HepG2 (cell line): ENCODE measurements around the gene GDPD1. TPM values are rescaled to one million over a fixed set of nuclear protein-coding genes. Genes with fewer than 3 reads are reported as not detected.
"Not testable (repeated sequence)": the region's sequence is repeated elsewhere in the genome, so short reads cannot be mapped to it uniquely, and the experiment has no call there.

Source experiments
- ATAC-seq: fragments of 200-7000 bp; cut with Tn5 transposase; 3 replicates; pipeline ENCODE4 v1.9.1; 2020; ENCODE audit warnings: mild to moderate bottlenecking, moderate library complexity
- BruUV-seq: library from RNA; stranded (reverse); fragments of 400-500 nt; replicated peaks from 2 replicates; lab custom pipeline; 2021; lab: Mats Ljungman, UMichigan
- CTCF ChIA-PET: fragments of 300-600 bp; formaldehyde crosslinking; extraction: SDS; loops from one replicate; lab custom pipeline; 2021; ENCODE audit warnings: low total read pairs, inconsistent platforms, low intra/inter-chr PET ratio; lab: Yijun Ruan, JAX
- POLR2A ChIA-PET: fragments of 350-600 bp; sonication (Branson Sonifier 250); formaldehyde crosslinking; loops from one replicate; lab custom pipeline; 2020; ENCODE audit warnings: antibody characterized with exemption, inconsistent platforms; lab: Yijun Ruan, JAX
- DNase-seq: peaks from one replicate; pipeline ENCODE4 v3.0.0-alpha.2; 2015; ENCODE audit warnings: low spot score
- FAIRE-seq: peaks from 3 replicates; lab custom pipeline; 2011; peaks lifted over from hg19 to GRCh38; lab: Jason Lieb, UNC
- H2AFZ ChIP-seq: one replicate; pipeline ENCODE4 v1.6.1; 2011; ENCODE audit warnings: low read length, inconsistent platforms
- H3K27ac ChIP-seq: fragments of 300-600 bp; 3 replicates; pipeline ENCODE4 v1.8.0; 2011; ENCODE audit warnings: mixed run types, mild to moderate bottlenecking, mixed read lengths, low read length, inconsistent platforms; ENCODE audit not compliant: insufficient read depth; ENCODE audit errors: extremely low read length
- H3K27me3 ChIP-seq, 2 experiments: fragments of 200-600 bp in 1 of 2; 2 replicates in 1 of 2; 3 replicates in 1 of 2; pipeline versions ENCODE4 v1.6.0 to v1.8.0; 2011; ENCODE audit warnings: low read length in 2 of 2, mild to moderate bottlenecking in 2 of 2, moderate library complexity in 2 of 2, inconsistent platforms in 1 of 2; ENCODE audit not compliant: insufficient read depth in 2 of 2, control insufficient read depth in 1 of 2
- H3K36me3 ChIP-seq, 2 experiments: fragments of 200-600 bp in 1 of 2; replicated peaks in 1 of 2; 2 replicates in 1 of 2; 3 replicates in 1 of 2; pipeline versions ENCODE4 v1.5.1 to v1.8.0; 2011; ENCODE audit warnings: low read length in 2 of 2, inconsistent platforms in 1 of 2; ENCODE audit not compliant: insufficient read depth in 2 of 2, control insufficient read depth in 1 of 2
- H3K4me1 ChIP-seq: 2 replicates; pipeline ENCODE4 v1.5.1; 2012; ENCODE audit warnings: low read length, inconsistent platforms; ENCODE audit not compliant: insufficient read depth
- H3K4me2 ChIP-seq: 2 replicates; pipeline ENCODE4 v1.6.0; 2011; ENCODE audit warnings: low read depth, low read length, inconsistent platforms
- H3K4me3 ChIP-seq, 3 experiments: fragments of 200-600 bp in 1 of 3; sonication (generic), shearing (Covaris generic) in 1 of 3; replicated peaks in 1 of 3; 2 replicates each; pipeline ENCODE4 v1.5.1; 2011 to 2016; ENCODE audit warnings: low read length in 3 of 3, inconsistent platforms in 2 of 3, low read depth in 2 of 3, mild to moderate bottlenecking in 2 of 3, control low read depth in 1 of 3, mixed read lengths in 1 of 3; ENCODE audit not compliant: insufficient read depth in 1 of 3
- H3K79me2 ChIP-seq: one replicate; pipeline ENCODE4 v1.6.1; 2011; ENCODE audit warnings: low read length, inconsistent platforms; ENCODE audit not compliant: insufficient read depth
- H3K9ac ChIP-seq: 2 replicates; pipeline ENCODE4 v1.6.0; 2011; ENCODE audit warnings: mild to moderate bottlenecking, low read depth, low read length, inconsistent platforms; ENCODE audit not compliant: insufficient read depth
- H3K9me3 ChIP-seq: 2 replicates; pipeline ENCODE4 v1.5.1; 2012; ENCODE audit warnings: mild to moderate bottlenecking, low read length
- H4K20me1 ChIP-seq: 2 replicates; pipeline ENCODE4 v1.6.0; 2011; ENCODE audit warnings: inconsistent platforms, mild to moderate bottlenecking, low read length, moderate library complexity; ENCODE audit not compliant: insufficient read depth
- CEBPB ChIP-seq: IDR thresholded peaks from 2 replicates; pipeline ENCODE4 v1.6.1; 2011; ENCODE audit warnings: low read depth, low read length, improper control_type of control experiment, borderline replicate concordance
- FOXP1 ChIP-seq, 2 experiments: fragments of 450-650 bp in 1 of 2; IDR thresholded peaks; 2 replicates each; pipeline ENCODE4 v1.6.1; 2017 to 2018; ENCODE audit warnings: antibody characterized with exemption in 1 of 2
- MIER3 ChIP-seq: IDR thresholded peaks from 2 replicates; pipeline ENCODE4 v1.6.1; 2016; ENCODE audit warnings: missing compliant biosample characterization, borderline replicate concordance
- ZNF713 ChIP-seq: sonication (generic); formaldehyde crosslinking; IDR thresholded peaks from 2 replicates; pipeline ENCODE4 v1.4.0; 2020; ENCODE audit warnings: mild to moderate bottlenecking, missing genetic modification reagents
- whole genome bisulfite sequencing: methylation state at CpG from one replicate; pipeline ENCODE4 v1.1.6; 2017; ENCODE audit warnings: low lambda C conversion rate; 5-methylcytosine and 5-hydroxymethylcytosine counted together
- in situ Hi-C: cut with HindIII; loops from 2 replicates; pipeline ENCODE4 v1.10.0; 2017; ENCODE audit warnings: low pct_unique_long_range_greater_than_20kb; ENCODE audit not compliant: extremely low pct_ligation_motif_present
- intact Hi-C: fragments of 100-400 bp; cut with micrococcal nuclease; formaldehyde crosslinking; loops from one replicate; pipeline ENCODE4 v1.10.0; 2022; ENCODE audit not compliant: unreplicated experiment
- polyA plus RNA-seq, 8 experiments: library from polyadenylated mRNA; depleted of rRNA in 3 of 8; stranded (reverse) in 7 of 8; unstranded in 1 of 8; fragments of >200 nt; fragmentation: Illumina TruSeq in 4 of 8; extraction: Trizol in 4 of 8; gene quantifications; 2 replicates each; pipeline versions ENCODE4 v1.2.1 to v1.2.3, GENCODE V29; 2011 to 2016; ENCODE audit warnings: low read depth in 4 of 8, missing spikeins in 1 of 8, mixed read lengths in 1 of 8; ENCODE audit not compliant: insufficient read depth in 1 of 8
- total RNA-seq, 5 experiments: library from RNA; depleted of rRNA; stranded (reverse); fragments of >200 nt; fragmentation: Illumina TruSeq; extraction: Trizol; gene quantifications; 2 replicates each; pipeline ENCODE4 v1.2.3, GENCODE V29; 2016; ENCODE audit warnings: low read depth in 1 of 5

GDPD1 gene
- total and polyA plus RNA-seq, 2 of the 13 experiments (the other 11 are each of a cell fraction or from before 2014, with no cell fraction given) = 6.0 to 7.7 TPM

DNA sequence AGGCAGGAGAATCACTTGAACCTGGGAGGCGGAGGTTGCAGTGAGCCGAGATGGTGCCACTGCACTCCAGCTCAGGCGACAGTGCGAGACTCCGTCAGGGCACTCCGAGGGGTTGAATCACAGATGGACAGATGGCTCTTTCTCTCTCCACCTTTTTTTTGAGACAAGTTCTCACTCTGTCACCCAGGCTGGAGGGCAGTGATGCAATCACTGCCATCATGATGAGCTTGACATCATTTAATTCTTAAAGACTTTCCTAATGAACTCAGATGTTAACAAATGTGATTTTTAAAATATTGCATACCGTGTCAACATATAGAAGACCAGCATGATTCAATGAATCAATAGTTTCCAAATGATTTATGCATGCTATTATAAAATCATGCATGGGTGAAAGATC, 3.5 kb downstream of the GDPD1 start:
- 91% methylated on average over 7 of the region's 7 CpGs for WGBS
- DNase-seq (no peak), ATAC-seq (no peak), FAIRE-seq (no peak)
- Histone ChIP-seq H3K36me3 (no peaks in the 10 kb centered on the region), H2AFZ (no peak overlapping the region), H3K4me2 (no peak overlapping the region), H3K9me3 (no peaks in the 10 kb centered on the region), H3K4me3 (no peak overlapping the region), H3K27ac (no peak overlapping the region), H3K9ac (no peak overlapping the region), H3K79me2 (no peaks in the 10 kb centered on the region), H3K4me1 (peaks cover 14% of the 10 kb centered on the region), H4K20me1 (no peaks in the 10 kb centered on the region), H3K27me3 (peaks cover 0 to 4% of the 10 kb centered on the region in 2 experiments; a peak in 1 of 5 replicates)
- intact Hi-C loops = no loop called here
- ChIA-PET CTCF (no interaction called here), POLR2A (no interaction called here)
- no TSS peak for BruUV-seq
- in situ Hi-C loops = no loop called here
- TF ChIP-seq MIER3 (CRISPR knock-in tag) (no peak), FOXP1 (IDR thresholded peaks at IDR 0.05) (no peak), FOXP1 (CRISPR knock-in tag; IDR thresholded peaks at IDR 0.05) (no peak), CEBPB (peak; percentile 50), ZNF713 (no peak)

GRCh38 chr17:59228588-59228987, 8.3 kb downstream of the GDPD1 start:
- H3K27me3 ChIP-seq, H3K36me3 ChIP-seq, FAIRE-seq, H3K4me1 ChIP-seq, H4K20me1 ChIP-seq, in situ Hi-C loops, POLR2A ChIA-PET, ATAC-seq, BruUV-seq, H3K4me2 ChIP-seq, H3K27ac ChIP-seq, H3K9ac ChIP-seq, intact Hi-C loops, H3K79me2 ChIP-seq, H3K9me3 ChIP-seq, H3K4me3 ChIP-seq, H2AFZ ChIP-seq, DNase-seq: not testable (repeated sequence)
- CTCF ChIA-PET = interaction anchor here (0.7 kb wide), 1 partner anchor 15 kb away, joined by 3 read pairs; no protein-coding TSS in a partner anchor
- WGBS = 79% methylated on average over 1 of the region's 1 CpG
